HL-60/S4 treated with retinoic acid at 250 ng/mL for 4 days and 3 days (cell line): Measurements from ENCODE around the gene RPS8.
"Not testable (repeated sequence)": the region's sequence is repeated elsewhere in the genome, so short reads cannot be mapped to it uniquely, and the experiment has no call there.

Experiments
- in situ Hi-C: fragments of 300-500 bp; cut with MboI; formaldehyde crosslinking; loops from 2 replicates; pipeline ENCODE4 v1.7.0; 2022; ENCODE audit warnings: low sequenced_read_pairs

Gene RPS8

DNA sequence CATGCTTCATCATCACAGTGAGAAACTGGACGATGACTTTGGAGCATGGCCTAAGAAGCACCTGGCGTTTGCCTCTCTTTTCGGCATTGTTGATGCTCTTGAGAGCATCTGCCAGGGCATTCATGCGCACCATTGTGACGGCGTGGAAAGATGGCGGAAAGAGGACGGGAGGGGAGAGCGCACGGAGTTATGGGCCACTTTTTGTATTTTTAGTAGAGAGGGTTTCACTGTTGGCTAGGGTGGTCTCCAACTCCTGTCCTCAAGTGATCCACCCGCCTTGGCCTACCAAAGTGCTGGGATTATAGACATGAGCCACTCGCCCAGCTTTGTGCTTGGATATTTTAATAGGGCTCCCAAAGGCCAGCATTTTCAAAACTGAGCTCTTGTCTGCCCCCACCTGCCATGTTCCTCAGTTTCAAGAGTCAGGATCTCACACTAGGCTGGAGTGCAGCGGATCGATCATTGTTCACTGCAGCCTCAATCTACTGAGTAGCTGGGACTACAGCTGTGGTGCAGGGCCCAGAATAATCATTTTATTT, 5.3 kb downstream of the RPS8 start:
- in situ Hi-C loops = no loop called here

DNA sequence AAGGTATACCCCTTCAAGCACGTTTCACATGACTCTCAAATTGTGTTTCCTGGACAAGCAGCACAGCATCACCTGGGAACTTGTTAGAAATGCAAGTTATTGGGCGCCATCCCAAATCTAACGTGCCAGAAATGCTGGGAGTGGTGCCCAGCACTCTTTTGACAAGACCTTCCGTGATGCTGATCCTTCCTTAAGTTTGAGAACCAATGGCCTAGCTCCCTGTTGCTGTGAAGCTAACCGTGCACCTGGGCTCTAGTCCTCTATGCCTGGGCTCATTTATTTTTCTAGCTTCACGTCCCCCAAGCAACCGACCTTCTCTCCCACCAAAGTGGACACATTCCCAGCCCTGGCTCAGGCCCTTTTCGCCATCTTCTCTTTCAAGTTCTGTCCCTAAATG, 8.4 kb downstream of the RPS8 start:
- in situ Hi-C loops = no loop called here

DNA sequence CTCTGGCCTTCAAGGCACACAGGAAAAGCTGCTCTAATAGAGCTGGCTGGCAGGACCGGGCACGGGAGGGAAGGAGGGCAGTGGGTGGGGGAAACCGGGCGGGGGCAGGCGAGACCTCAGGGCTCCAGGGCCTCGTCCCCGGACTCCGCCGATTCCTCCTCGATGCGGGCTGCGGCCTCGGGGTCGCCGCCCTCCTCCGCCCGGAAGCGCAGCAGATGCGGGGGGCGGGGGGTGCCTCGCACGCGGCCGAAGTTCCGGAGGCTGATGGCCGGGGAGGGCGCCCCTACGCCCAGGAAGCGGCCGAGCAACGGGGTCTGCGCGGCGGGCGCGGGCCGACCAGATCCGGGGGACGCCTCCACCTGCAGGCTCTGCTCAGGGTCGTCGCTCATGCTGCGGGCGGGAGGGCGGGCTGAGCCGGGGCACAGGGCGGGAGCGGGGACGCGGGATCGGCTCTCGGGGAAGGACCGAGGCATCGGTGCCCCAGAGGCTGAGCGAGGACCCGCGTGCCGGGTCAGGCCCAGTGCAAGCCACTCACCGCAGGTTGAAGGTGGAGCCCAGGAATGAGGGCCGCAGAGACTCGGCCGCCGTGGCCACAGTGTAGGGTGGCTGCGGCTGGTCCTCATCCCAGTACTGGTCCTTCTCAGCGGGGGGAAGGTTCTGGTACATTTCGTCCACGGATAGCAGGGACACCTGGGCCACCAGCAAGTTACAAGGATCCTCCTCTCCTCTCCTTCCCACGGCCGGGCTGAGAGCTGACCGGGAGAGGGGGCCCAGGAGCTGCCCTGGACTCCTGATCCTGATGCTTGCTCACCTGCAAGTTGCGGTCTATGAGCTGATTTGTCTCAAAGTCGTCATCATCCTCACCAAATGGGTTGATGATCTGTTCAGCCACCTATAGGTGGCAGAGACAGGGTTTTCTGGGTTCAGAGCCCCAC, 9.0 kb downstream of the RPS8 start:
- in situ Hi-C loops = no loop called here

DNA sequence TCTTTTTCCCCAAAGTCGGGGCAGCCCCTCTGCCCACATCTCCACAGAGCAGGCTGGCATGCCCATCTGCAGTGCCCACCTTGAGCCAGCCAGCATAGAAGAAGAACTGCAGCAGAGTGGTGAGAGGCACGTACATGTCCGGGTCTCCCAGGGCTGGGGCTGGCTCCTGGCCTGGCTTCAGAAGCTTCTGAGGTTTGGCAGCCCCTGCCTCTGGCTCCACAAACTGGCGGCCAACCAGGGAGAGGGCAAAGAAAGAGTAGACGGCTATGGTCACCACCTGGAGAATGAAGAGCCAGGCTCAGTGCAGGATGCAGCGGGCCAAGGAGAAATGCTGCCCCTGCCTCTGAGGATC, 9.7 kb downstream of the RPS8 start:
- in situ Hi-C loops = no loop called here

DNA sequence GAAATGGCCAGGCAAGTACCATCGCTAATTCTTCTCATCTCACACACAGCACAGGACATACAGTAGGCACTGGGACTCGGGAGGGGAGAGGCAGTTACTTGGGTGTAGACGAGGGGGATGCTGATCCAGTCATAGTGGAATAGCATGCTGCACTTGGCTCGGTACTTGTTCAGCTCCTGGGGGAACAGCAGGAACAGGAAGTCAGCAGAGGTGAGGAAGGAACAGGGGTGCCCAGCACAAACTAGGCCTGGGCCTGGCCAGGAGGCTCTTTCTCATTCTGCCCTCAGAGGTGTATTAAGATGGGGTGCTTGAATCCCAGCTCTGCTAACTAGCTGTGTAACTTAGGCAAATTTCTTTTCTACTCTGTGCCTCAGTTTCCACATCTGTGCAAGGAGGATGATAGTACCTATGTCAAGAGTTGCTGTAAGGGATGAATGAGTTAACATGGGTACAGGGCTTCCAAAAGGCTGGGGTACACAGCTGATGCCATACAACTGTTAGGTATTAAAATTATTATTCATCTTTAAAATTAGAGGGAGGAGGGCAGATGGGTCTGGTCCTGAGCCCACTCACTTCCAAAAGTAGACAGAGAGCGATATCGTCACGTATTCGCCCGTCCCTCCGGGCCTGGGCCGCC, 10.3 kb downstream of the RPS8 start:
- in situ Hi-C loops = no loop called here

DNA sequence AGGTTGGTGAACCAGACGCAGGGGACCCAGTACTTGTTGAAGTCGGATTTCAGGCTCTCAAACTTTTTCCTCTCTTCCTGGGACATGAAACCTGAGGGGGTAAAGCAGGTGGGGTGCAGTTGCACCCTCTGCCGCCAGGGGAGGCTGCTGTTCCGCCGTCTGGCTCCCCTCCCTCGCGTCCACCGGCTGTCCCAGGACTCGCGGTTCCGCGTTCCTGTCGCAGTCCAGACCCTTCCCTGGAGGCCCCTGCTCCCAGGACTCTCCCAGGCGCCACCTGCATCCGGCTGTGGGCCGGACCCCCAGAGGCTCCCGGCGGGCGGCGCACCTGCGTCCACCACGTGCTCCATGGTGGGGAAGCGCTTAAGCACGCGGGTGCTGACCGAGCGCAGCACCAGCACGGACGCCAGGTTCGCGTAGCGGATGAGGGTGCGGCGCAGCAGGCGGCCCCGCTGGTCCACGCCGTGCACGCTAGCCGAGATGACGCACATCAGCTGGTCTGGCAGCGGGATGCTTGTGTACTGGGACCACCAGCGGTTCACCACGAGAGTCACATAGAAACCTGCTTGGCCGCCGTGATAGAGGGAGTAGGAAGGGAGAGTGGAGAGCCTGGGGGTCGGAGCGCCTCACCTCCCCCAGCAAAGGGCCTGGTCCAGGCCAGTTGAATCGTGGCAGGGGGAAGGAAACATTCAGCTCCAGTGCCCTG, 10.9 kb downstream of the RPS8 start:
- in situ Hi-C loops = no loop called here

DNA sequence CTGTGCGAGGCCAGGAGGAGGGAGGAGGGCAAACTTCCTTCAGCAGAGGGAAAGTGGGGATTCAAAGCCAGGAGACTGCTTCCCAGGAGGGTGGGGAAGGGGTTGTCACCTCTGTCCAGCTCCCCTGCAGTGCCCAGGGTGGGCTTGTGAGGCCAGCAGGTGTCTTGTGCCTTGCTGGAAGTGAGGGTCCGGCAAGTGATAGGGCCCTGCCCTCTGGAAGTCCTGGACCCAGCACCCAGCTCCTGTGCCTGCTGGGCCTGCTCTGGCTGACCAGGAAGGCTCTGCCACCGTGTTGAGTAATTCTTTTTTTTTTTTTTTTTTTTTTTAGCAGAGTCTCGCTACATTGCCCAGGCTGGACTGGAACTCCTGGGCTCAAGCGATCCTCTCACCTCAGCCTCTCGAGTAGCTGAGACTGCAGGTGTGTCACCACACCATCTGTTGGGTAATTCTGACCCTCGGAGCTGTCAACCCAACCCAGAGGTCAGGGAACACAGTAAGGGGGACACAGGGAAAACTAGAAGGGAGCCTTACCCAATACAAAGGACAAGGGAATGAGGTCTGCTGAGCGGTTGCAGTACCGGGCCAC, 11.6 kb downstream of the RPS8 start:
- in situ Hi-C loops = no loop called here

DNA sequence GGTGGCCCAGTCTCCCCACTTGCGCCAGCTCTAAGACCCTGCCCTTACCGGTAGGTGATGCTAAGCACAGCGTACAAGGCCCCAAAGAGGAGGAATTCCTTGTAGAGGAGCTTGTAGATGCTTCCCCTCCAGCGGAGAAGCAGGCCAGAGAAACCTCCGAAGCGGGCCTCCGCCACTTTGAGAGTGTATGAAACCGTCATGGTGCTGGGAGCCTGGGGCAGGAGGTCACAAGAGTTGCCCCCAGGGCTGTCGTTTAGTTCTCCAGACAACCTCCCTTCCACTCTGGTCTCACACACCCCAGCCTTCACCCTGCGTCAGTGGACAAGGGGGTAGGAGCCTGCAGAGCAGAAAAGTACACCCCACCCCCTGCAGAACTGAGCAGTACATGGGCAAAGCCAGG, 12.2 kb downstream of the RPS8 start:
- in situ Hi-C loops = no loop called here

DNA sequence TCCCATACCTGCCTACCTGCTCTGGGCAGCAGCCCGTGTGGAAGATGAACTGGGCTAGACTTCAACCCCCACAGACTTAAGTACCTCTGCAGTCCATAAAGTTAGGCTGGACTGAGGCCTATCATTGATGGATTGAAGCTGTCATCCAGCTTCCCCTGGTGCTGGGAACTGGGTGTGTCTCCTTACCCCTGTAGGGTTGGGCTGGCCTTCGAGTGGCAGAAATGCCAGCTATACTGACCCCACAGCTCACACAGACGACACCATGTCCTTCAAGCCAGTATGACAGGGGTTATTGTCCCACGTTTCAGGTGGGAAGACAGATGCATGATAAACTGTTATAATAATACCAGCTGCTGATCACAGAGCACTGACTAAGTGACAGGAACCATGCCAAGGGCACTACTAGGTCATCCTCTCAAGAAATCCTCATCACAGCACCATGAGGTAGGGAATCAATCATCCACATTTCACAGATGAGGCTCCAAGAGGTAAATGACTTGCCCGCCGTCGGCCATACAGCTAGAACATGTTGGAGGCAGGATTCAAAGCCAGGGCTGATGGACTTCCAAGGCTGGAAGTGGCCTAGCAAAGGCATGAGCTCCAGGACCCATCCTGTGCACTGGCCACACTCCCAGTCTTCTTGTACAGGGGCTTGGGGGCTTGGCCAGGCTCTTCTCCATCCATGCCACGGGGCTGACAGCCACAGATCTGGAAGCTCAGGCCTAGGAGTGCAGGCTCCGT, 12.9 kb downstream of the RPS8 start, which contains the start of gene BEST4:
TSS of gene BEST4 (minus strand) at position 51 of the 741 bp plus-strand sequence. CDS start 465 bp downstream, outside the sequence.
- in situ Hi-C loops = no loop called here

DNA sequence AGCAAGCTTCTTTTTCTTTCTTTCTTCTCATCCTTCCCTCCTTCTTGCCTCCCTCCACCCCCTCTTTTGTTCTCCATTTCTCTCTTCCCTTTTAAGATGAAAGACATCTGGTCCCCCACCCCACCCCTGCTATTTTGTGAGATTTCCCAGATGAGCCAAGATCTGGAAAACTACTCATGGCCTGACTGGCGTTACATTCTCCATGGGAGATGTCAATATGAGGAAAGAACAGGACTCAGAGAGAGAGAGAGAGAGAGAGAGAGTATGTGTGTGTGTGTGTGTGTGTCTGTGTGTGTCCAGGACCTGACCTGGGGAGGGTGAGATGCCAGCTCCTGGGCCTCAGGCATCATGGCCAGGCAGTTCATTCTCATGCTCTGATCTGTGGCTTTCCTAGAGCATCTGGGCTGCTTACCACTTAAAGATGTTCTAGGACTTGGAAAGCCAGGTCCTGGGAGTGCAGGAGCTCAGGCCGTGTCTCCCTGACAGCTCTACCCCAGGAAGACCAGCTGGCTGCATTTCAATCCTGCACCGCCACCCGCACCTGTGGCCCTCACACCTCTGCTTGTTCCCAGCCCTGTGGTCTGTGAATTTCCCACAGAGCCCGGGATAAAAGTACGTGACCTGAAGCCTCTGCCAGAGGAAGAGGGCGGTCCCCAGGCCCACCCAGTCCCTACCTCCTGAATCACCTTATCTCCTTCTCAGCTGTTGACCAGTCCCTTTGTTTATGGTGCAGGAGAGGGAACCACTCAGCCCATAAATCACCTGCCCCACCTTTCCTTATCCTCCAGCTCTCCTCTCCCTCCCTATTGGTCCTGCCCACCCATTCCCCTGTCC, 15.8 kb downstream of the RPS8 start:
- in situ Hi-C loops = no loop called here

DNA sequence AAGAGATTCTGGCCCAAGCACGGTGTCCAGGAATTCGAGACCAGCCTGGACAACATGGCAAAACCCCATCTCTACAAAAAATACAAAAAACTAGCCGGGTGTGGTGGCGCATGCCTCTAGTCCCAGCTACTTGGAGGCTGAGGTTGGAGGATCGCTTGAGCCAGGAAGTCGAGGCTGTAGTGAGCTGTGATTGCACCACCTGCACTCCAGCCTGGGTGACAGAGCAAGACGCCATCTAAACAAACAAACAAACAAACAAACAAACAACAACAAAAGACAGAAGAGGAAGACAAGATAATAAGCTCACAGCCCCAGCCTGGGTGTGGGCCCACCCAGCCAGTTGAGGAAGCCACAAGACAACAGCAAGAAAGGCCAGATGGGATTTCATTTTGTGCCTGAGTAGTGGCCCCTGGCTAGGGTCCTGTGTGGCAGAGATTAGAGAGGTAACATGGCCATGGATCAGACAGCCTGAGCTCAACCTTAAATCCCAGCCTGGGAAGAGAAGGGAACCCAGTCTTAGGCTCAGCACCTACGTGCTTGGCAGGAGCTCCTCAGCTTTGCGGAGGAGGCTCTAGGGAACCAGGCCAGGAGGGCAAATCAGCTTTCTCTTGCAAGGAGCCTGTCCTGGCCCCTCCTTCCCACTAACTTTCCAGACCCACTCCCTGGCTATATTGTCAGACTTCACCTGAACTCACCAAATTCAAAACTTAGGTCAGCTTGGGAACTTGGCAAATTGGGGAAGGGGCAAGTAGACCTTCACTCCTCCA, 17.6 kb downstream of the RPS8 start:
- in situ Hi-C loops = no loop called here

DNA sequence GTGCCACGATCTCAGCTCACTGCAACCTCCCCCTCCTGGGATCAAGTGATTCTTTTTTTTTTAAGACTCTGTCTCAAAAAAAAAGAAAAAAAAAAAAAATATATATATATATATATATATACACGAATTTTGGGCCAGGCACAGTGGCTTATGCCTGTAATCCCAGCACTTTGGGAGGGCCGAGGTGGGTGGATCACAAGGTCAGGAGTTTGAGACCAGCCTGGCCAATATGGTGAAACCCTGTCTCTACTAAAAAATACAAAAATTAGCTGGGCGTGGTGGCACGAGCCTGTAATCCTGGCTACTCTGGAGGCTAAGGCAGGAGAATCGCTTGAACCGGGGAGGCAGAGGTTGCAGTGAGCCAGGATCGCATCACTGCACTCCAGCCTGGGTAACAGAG, 22.5 kb downstream of the RPS8 start:
- in situ Hi-C loops = not testable (repeated sequence)

DNA sequence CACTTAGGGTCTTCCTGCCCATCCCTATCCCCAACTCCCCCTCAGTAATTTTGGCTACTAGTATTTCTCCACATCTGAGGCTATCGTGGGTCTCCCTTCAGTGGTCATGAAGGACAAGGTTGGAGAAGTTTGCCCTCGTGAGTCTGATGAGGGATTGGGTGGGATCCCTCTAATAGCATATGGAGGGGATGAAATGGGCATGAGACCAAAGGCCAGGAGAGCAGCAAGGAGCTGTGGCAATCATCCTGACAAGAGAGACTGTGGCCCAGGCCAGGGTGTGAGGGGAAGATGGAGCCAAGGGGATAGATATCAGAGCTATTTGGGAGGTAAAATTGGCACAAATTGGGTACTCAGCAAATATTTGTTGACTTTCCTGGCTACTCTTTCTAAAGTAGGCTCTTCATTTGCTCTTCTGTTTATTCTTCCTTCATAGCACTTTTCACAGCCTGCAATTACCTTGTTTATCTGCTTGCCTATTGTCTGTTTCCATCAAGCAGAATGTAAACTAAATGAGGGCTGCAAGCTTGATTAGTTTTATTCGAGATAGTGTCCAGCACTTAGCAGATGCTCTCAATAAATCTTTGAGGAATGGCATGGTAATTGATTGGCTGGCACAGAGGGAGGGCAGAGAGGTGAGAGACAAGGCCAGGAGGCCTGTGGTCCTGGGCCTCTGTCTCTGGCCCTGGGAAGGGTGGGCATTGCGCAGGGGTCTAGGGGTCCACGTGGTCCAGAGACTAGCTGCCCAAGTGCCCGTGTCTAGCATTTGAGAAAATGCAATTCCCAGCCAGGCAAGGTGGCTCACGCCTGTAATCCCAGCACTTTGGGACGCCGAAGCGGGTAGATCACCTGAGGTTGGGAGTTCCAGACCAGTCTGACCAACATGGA, 23.4 kb downstream of the RPS8 start:
- in situ Hi-C loops = no loop called here

DNA sequence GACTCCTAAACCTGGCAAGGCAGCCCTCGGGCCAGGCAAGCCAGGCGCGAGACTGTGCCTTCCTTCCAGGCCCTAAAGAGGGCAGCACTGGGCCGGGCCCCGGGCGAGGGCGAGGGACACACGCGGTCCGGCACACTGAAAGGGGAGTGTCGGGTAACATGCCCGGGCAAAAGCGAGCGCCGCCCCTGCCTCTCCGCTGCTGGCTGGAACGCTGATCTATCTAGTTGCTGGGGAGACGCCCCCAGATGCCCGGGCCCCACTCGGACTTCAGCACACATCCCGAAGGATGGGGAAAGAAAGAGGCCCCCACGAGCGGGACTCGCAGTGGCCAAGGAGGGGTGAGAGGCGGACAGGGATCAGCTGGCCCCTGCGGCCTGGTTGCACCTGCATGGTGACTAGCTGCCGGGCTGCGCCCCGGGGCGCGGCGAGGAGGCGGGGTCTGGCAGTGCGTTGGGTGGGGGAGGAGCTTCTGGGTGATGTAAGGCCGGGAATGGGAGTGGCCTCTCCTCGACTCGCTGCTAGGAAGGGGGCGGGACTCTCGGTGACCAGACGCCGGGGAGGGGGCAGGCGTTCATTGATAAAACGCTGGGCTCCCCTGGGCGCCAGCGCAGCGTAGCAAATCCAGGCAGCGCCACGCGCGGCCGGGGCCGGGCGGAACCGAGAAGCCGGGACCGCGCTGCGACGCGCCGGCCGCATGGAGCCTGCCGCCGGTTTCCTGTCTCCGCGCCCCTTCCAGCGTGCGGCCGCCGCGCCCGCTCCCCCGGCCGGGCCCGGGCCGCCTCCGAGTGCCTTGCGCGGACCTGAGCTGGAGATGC, 24.6 kb downstream of the RPS8 start, which contains the start of gene PLK3:
TSS of gene PLK3 (plus strand) at position 608 of the 815 bp plus-strand sequence. CDS start at position 695, 87 bp downstream.
- in situ Hi-C loops = loop anchor here (25.0 kb wide), 1 partner anchor 212 kb away; the partner anchor contains the start of genes HECTD3 and UROD

DNA sequence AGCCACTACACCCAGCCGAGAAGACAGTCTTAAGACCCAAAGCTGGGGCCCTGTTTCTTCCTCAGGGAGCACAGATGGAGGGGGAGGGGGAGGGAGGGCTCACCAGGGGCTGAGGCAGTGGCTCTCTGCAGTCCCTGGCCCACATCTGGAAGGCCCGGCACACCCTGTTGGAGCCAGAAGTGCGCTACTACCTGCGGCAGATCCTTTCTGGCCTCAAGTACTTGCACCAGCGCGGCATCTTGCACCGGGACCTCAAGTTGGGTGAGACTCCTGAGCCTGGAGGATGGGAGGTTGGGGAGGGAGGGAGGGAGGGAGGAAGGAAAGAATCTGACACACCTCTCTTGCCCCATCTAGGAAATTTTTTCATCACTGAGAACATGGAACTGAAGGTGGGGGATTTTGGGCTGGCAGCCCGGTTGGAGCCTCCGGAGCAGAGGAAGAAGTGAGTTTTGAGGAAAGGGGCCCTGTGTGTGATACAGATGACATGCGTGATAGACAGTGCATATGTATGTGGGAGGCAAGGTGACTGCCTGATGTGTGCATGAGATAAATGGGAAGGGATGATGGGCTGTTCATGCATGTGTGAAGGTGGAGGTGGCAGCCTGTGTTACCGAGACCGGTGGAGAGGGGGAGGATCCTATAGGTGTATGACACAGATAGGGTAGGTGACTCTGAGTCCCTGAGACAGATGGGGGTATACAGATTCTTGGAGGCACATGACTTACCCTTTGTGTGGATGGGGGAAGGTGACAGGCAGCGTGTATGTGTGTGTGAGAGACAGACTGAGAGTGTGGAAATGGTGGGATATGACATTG, 26.4 kb downstream of the RPS8 start:
- in situ Hi-C loops = loop anchor here (25.0 kb wide), 1 partner anchor 211 kb away; the partner anchor contains the start of genes HECTD3 and UROD
